Activated CD4-positive, CD25-positive, alpha-beta regulatory T cell (primary cell): ENCODE results near the gene SPINK2.
A peak's percentile ranks its signal among the peaks of the same experiment; 100 is the strongest.

Experiments used
- DNase-seq, 4 experiments: peaks; one replicate each; lab custom pipeline; 2025; lab: John Stamatoyannopoulos, UW

Gene SPINK2

GRCh38 chr4:56799824-56800756 lies 21.4 kb downstream of the SPINK2 start:
- peak; percentile 47 to 63 (median 53) for DNase-seq

GRCh38 chr4:56799161-56799759 lies 22.2 kb downstream of the SPINK2 start:
- no peak for DNase-seq

GRCh38 chr4:56796211-56796610 lies 25.3 kb downstream of the SPINK2 start:
- no peak for DNase-seq

- no peak for DNase-seq
These were observed 30.2 kb downstream of the SPINK2 start for GRCh38 chr4:56791316-56791715.

GRCh38 chr4:56790691-56791091 lies 30.8 kb downstream of the SPINK2 start:
- DNase-seq: no peak

- DNase-seq: no peak
These were observed 33.4 kb downstream of the SPINK2 start for GRCh38 chr4:56788081-56788480.

GRCh38 chr4:56787380-56787779 lies 34.1 kb downstream of the SPINK2 start:
- DNase-seq: no peak

- no peak for DNase-seq
These were observed 34.5 kb downstream of the SPINK2 start for GRCh38 chr4:56786955-56787354.

GRCh38 chr4:56783986-56784385 lies 37.5 kb downstream of the SPINK2 start:
- DNase-seq: no peak

GRCh38 chr4:56782019-56782418 lies 39.5 kb downstream of the SPINK2 start:
- DNase-seq: no peak

GRCh38 chr4:56773346-56773745 lies 48.2 kb downstream of the SPINK2 start:
- no peak for DNase-seq

GRCh38 chr4:56772134-56772533 lies 49.4 kb downstream of the SPINK2 start:
- DNase-seq: no peak

GRCh38 chr4:56768763-56769162 lies 52.7 kb downstream of the SPINK2 start:
- no peak for DNase-seq

GRCh38 chr4:56768316-56768715 lies 53.2 kb downstream of the SPINK2 start:
- DNase-seq: no peak

GRCh38 chr4:56767567-56767966 lies 53.9 kb downstream of the SPINK2 start:
- no peak for DNase-seq

- no peak for DNase-seq
These were observed 56.7 kb downstream of the SPINK2 start for GRCh38 chr4:56764775-56765174.

- DNase-seq: no peak
These were observed 57.3 kb downstream of the SPINK2 start for GRCh38 chr4:56764223-56764622.

GRCh38 chr4:56762484-56763250 lies 58.8 kb downstream of the SPINK2 start:
- DNase-seq: no peak

GRCh38 chr4:56760183-56760582 lies 61.3 kb downstream of the SPINK2 start:
- DNase-seq: no peak
